Neural progenitor cell (in vitro differentiated cells): ENCODE measurements around the gene LMNB1.

Experiments used
- EZH2 ChIP-seq: fragments of 200-600 bp; sonication (generic); IDR thresholded peaks from 2 replicates; pipeline ENCODE4 v1.6.1; 2017; ENCODE audit warnings: antibody characterized with exemption, mild to moderate bottlenecking, moderate library complexity
- EZH2phosphoT487 ChIP-seq: fragments of 200-600 bp; sonication (generic); IDR thresholded peaks from 2 replicates; pipeline ENCODE4 v1.6.1; 2017; ENCODE audit warnings: antibody characterized with exemption
- TF ChIP-seq, protein P1 (sequence below): fragments of 200-600 bp; sonication (generic); IDR thresholded peaks from 2 replicates; pipeline ENCODE4 v1.5.1; 2017; ENCODE audit warnings: antibody characterized with exemption, mild to moderate bottlenecking

DNA sequence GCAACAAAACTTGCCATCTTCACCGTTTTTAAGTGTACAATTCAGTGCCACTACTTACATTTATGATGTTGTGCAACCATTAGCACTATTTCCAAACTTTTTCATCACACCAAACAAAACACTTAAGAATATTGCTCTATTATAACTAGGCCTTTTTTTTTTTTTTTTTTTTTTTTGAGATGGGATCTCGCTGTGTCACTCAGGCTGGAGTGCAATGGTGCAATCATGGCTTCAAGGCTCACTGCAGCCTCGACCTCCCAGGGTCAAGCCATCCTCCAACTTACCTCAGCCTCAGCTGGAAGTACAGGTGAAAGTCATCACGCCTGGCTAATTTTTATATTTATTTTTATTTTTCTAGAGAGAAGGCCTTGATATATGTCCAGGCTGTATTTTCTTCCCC lies 22.3 kb upstream of the LMNB1 start:
- TF ChIP-seq, protein P1, sequence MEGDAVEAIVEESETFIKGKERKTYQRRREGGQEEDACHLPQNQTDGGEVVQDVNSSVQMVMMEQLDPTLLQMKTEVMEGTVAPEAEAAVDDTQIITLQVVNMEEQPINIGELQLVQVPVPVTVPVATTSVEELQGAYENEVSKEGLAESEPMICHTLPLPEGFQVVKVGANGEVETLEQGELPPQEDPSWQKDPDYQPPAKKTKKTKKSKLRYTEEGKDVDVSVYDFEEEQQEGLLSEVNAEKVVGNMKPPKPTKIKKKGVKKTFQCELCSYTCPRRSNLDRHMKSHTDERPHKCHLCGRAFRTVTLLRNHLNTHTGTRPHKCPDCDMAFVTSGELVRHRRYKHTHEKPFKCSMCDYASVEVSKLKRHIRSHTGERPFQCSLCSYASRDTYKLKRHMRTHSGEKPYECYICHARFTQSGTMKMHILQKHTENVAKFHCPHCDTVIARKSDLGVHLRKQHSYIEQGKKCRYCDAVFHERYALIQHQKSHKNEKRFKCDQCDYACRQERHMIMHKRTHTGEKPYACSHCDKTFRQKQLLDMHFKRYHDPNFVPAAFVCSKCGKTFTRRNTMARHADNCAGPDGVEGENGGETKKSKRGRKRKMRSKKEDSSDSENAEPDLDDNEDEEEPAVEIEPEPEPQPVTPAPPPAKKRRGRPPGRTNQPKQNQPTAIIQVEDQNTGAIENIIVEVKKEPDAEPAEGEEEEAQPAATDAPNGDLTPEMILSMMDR: no peak
- TF ChIP-seq EZH2: no peak
- no peak for TF ChIP-seq EZH2phosphoT487
